ENCODE results near the gene CNN2.

GRCh38 chr19:1045247-1045603, 18.8 kb downstream of the CNN2 start:
- TF ChIP-seq BHLHE40 (IDR thresholded peaks at IDR 0.05; ENCODE audit: borderline replicate concordance) (no peak), SP1 (IDR thresholded peaks at IDR 0.05) (no peak), ELF4 (IDR thresholded peaks at IDR 0.05) (no peak), LEF1 (IDR thresholded peaks at IDR 0.05; ENCODE audit: borderline replicate concordance) (no peak), FOXK2 (IDR thresholded peaks at IDR 0.05) (no peak), PKNOX1 (IDR thresholded peaks at IDR 0.05) (peak; percentile 96), TARDBP (IDR thresholded peaks at IDR 0.05) (no peak), ZNF384 (IDR thresholded peaks at IDR 0.05) (no peak), L3MBTL2 (conservative IDR thresholded peaks at IDR 0.05) (no peak)
